Natural killer cell (primary cell): ENCODE measurements around the gene MAPK12. TPM values are rescaled to one million over a fixed set of nuclear protein-coding genes. Genes with fewer than 3 reads are reported as not detected.
A peak's percentile ranks its signal among the peaks of the same experiment; 100 is the strongest.

Experiments
- ATAC-seq, 3 donors: fragments of 150-1000 bp in 2 of 3; fragments of 200-7000 bp in 1 of 3; cut with Tn5 transposase; 1 replicate in 1 of 3; 2 replicates in 2 of 3; pipeline ENCODE4 v1.10.0; 2021; ENCODE audit warnings: mild to moderate bottlenecking in 2 of 3, moderate library complexity in 2 of 3
- DNase-seq, 2 donors: peaks; one replicate each; pipeline versions ENCODE4 v3.0.0 to v3.0.0-alpha.2; 2013 to 2021; ENCODE audit warnings: mixed read lengths in 1 of 2
- H3K27ac ChIP-seq: one replicate; pipeline ENCODE4 v1.5.1; 2013; ENCODE audit warnings: mild to moderate bottlenecking, low read length
- H3K27me3 ChIP-seq: one replicate; pipeline ENCODE4 v1.6.1; 2013; ENCODE audit warnings: low read length; ENCODE audit not compliant: control insufficient read depth, insufficient read depth
- H3K36me3 ChIP-seq: one replicate; pipeline ENCODE4 v1.6.1; 2013; ENCODE audit warnings: low read length; ENCODE audit not compliant: control insufficient read depth, insufficient read depth
- H3K4me1 ChIP-seq: one replicate; pipeline ENCODE4 v1.6.1; 2013; ENCODE audit warnings: low read length; ENCODE audit not compliant: control insufficient read depth, insufficient read depth
- H3K4me3 ChIP-seq: one replicate; pipeline ENCODE4 v1.5.1; 2013; ENCODE audit warnings: low read length
- H3K9me3 ChIP-seq: one replicate; pipeline ENCODE4 v1.6.1; 2013; ENCODE audit warnings: low read length; ENCODE audit not compliant: control insufficient read depth, insufficient read depth
- H3K27ac Mint-ChIP-seq, 2 donors: one replicate each; pipeline ENCODE4 v1.8.0; 2022; ENCODE audit warnings: mild to moderate bottlenecking in 2 of 2, mixed read lengths in 2 of 2, moderate library complexity in 1 of 2
- H3K27me3 Mint-ChIP-seq, 2 donors: one replicate each; pipeline ENCODE4 v1.8.0; 2022; ENCODE audit warnings: low read depth in 2 of 2, mixed read lengths in 2 of 2
- H3K36me3 Mint-ChIP-seq: one replicate; pipeline ENCODE4 v1.8.0; 2022; ENCODE audit warnings: mixed read lengths
- H3K4me1 Mint-ChIP-seq, 2 donors: one replicate each; pipeline ENCODE4 v1.8.0; 2022; ENCODE audit warnings: mixed read lengths in 2 of 2
- H3K4me3 Mint-ChIP-seq: one replicate; pipeline ENCODE4 v1.8.0; 2022; ENCODE audit warnings: mild to moderate bottlenecking, moderate library complexity, mixed read lengths
- H3K9me3 Mint-ChIP-seq, 2 donors: one replicate each; pipeline ENCODE4 v1.8.0; 2022; ENCODE audit warnings: mixed read lengths in 2 of 2
- CTCF ChIP-seq: fragments of 200-600 bp; IDR thresholded peaks from one replicate; pipeline ENCODE4 v1.8.0; 2022; ENCODE audit warnings: antibody characterized with exemption
- WGBS: methylation state at CpG from one replicate; pipeline ENCODE4 v1.1.7; 2013; ENCODE audit warnings: missing lambda C conversion rate; ENCODE audit not compliant: insufficient coverage; 5-methylcytosine and 5-hydroxymethylcytosine counted together
- intact Hi-C: fragments of 100-400 bp; cut with micrococcal nuclease; formaldehyde crosslinking; loops from one replicate; pipeline ENCODE4 v1.14.2; 2022
- total RNA-seq, 4 donors: library from RNA; stranded (reverse); fragments of 120-200 nt in 1 of 4; gene quantifications; one replicate each; pipeline versions ENCODE4 v1.2.3 to v1.2.4, GENCODE V29; 2013 to 2022

The MAPK12 gene
- total RNA-seq, 3 donors from 2014 or later (not counting 1 experiment from before 2014, with no cell fraction given): 2.2 to 2.5 (median 2.4) TPM

- 47% methylated on average over 7 of the region's 7 CpGs for WGBS
- no peak for TF ChIP-seq CTCF
- Mint-ChIP-seq H3K4me1 (peaks cover 0 to 5% of the 10 kb centered on the region in 2 donors), H3K27ac (no peak overlapping the region), H3K4me3 (no peak overlapping the region), H3K27me3 (peaks cover 6 to 21% of the 10 kb centered on the region in 2 donors), H3K9me3 (no peaks in the 10 kb centered on the region), H3K36me3 (no peaks in the 10 kb centered on the region)
- Histone ChIP-seq H3K27ac (peak overlapping the region; percentile 52), H3K9me3 (no peaks in the 10 kb centered on the region), H3K4me3 (no peak overlapping the region), H3K27me3 (peaks cover 15% of the 10 kb centered on the region), H3K36me3 (no peaks in the 10 kb centered on the region), H3K4me1 (peaks cover 70% of the 10 kb centered on the region)
- intact Hi-C loops: no loop called here
- no peak for DNase-seq
- ATAC-seq: no peak
Measured at GRCh38 chr22:50303515-50303847, 42.0 kb upstream of the MAPK12 start.

GRCh38 chr22:50302564-50302963 is 41.1 kb upstream of the MAPK12 start:
- H3K9me3 ChIP-seq: no peaks in the 10 kb centered on the region
- H3K4me1 Mint-ChIP-seq: peaks cover 0 to 5% of the 10 kb centered on the region in 2 donors
- H3K27ac Mint-ChIP-seq: no peak overlapping the region
- peaks cover 62% of the 10 kb centered on the region for H3K4me1 ChIP-seq
- H3K27me3 ChIP-seq: peaks cover 15% of the 10 kb centered on the region
- intact Hi-C loops: no loop called here
- ATAC-seq (no peak), DNase-seq (no peak)
- H3K9me3 Mint-ChIP-seq: no peaks in the 10 kb centered on the region
- TF ChIP-seq CTCF: no peak
- H3K4me3 Mint-ChIP-seq: no peak overlapping the region
- no peaks in the 10 kb centered on the region for H3K36me3 ChIP-seq
- no peaks in the 10 kb centered on the region for H3K36me3 Mint-ChIP-seq
- peaks cover 6 to 26% of the 10 kb centered on the region in 2 donors for H3K27me3 Mint-ChIP-seq
- 67% methylated on average over 5 of the region's 5 CpGs for WGBS
- no peak overlapping the region for H3K27ac ChIP-seq
- H3K4me3 ChIP-seq: no peak overlapping the region

- 55% methylated on average over 9 of the region's 9 CpGs for WGBS
- ATAC-seq (peak in 2 of 3 donors; percentile 16 to 27), DNase-seq (no peak)
- Mint-ChIP-seq H3K4me3 (no peak overlapping the region), H3K36me3 (no peaks in the 10 kb centered on the region), H3K9me3 (no peaks in the 10 kb centered on the region), H3K4me1 (peaks cover 0 to 5% of the 10 kb centered on the region in 2 donors), H3K27me3 (peaks cover 6 to 29% of the 10 kb centered on the region in 2 donors), H3K27ac (no peak overlapping the region)
- no peak for TF ChIP-seq CTCF
- peaks cover 62% of the 10 kb centered on the region for H3K4me1 ChIP-seq
- no peaks in the 10 kb centered on the region for H3K9me3 ChIP-seq
- H3K27me3 ChIP-seq: peaks cover 15% of the 10 kb centered on the region
- H3K4me3 ChIP-seq: no peak overlapping the region
- no peaks in the 10 kb centered on the region for H3K36me3 ChIP-seq
- no peak overlapping the region for H3K27ac ChIP-seq
- intact Hi-C loops: no loop called here
Measured at GRCh38 chr22:50302041-50302541, 40.6 kb upstream of the MAPK12 start.

GRCh38 chr22:50301581-50301991 is 40.1 kb upstream of the MAPK12 start:
- H3K27ac ChIP-seq: no peak overlapping the region
- no peak overlapping the region for H3K4me3 ChIP-seq
- peaks cover 0 to 5% of the 10 kb centered on the region in 2 donors for H3K4me1 Mint-ChIP-seq
- no peaks in the 10 kb centered on the region for H3K36me3 Mint-ChIP-seq
- no peak overlapping the region for H3K27ac Mint-ChIP-seq
- TF ChIP-seq CTCF: no peak
- peaks cover 59% of the 10 kb centered on the region for H3K4me1 ChIP-seq
- no peaks in the 10 kb centered on the region for H3K9me3 Mint-ChIP-seq
- no peaks in the 10 kb centered on the region for H3K9me3 ChIP-seq
- H3K4me3 Mint-ChIP-seq: no peak overlapping the region
- DNase-seq (no peak), ATAC-seq (no peak)
- WGBS: 66% methylated on average over 17 of the region's 17 CpGs
- peaks cover 6 to 29% of the 10 kb centered on the region in 2 donors for H3K27me3 Mint-ChIP-seq
- intact Hi-C loops: no loop called here
- H3K36me3 ChIP-seq: no peaks in the 10 kb centered on the region
- H3K27me3 ChIP-seq: peaks cover 12% of the 10 kb centered on the region
